Psoas muscle (tissue), 8 donors: ENCODE measurements around the gene TOR4A. TPM values are rescaled to one million over a fixed set of nuclear protein-coding genes. Genes with fewer than 3 reads are reported as not detected.

ENCODE experiments used
- ATAC-seq, 4 donors: fragments of 200-7000 bp; cut with Tn5 transposase; one replicate each; pipeline ENCODE4 v1.9.1; 2020; ENCODE audit warnings: moderate library complexity in 3 of 4, mild to moderate bottlenecking in 2 of 4
- DNase-seq, 2 donors: peaks; one replicate each; pipeline ENCODE4 v3.0.0-alpha.2; 2020
- H3K27ac ChIP-seq: fragments of 200-600 bp; one replicate; pipeline ENCODE4 v1.8.0; 2022
- H3K27me3 ChIP-seq, 3 donors: fragments of 200-600 bp in 1 of 3; one replicate each; pipeline versions ENCODE4 v1.6.1 to v1.8.0; 2013 to 2022; ENCODE audit warnings: low read length in 2 of 3, mild to moderate bottlenecking in 2 of 3, moderate library complexity in 1 of 3; ENCODE audit not compliant: insufficient read depth in 3 of 3
- H3K36me3 ChIP-seq, 2 donors: fragments of 200-600 bp in 1 of 2; one replicate each; pipeline versions ENCODE4 v1.6.1 to v1.8.0; 2013 to 2022; ENCODE audit warnings: low read depth in 1 of 2, mild to moderate bottlenecking in 1 of 2, moderate library complexity in 1 of 2; ENCODE audit not compliant: insufficient read depth in 1 of 2
- H3K4me1 ChIP-seq: fragments of 200-600 bp; one replicate; pipeline ENCODE4 v1.8.0; 2022
- H3K4me3 ChIP-seq: fragments of 200-600 bp; one replicate; pipeline ENCODE4 v1.8.0; 2022; ENCODE audit warnings: mild to moderate bottlenecking
- H3K9me3 ChIP-seq: fragments of 200-600 bp; one replicate; pipeline ENCODE4 v1.8.0; 2022
- WGBS, 3 donors: extraction: QIAGEN DNeasy Blood & Tissue Kit; methylation state at CpG; one replicate each; pipeline versions ENCODE4 v1.1.6 to v1.1.7; 2013; 5-methylcytosine and 5-hydroxymethylcytosine counted together
- intact Hi-C, 2 donors: fragments of 100-400 bp; cut with DNase I; formaldehyde crosslinking; loops; one replicate each; pipeline versions ENCODE4 v1.11.0 to v1.14.2; 2022
- polyA plus RNA-seq, 3 donors: library from polyadenylated mRNA; stranded (reverse); fragments of 200-250 nt; gene quantifications; one replicate each; pipeline ENCODE4 v1.2.3, GENCODE V29; 2013
- total RNA-seq, 4 donors: library from RNA; stranded (reverse); fragmentation: NEBNext Ultra II Directional in 2 of 4; extraction: Animal tissue kit (Norgen Biotek cat#: 25700) in 2 of 4; gene quantifications; one replicate each; pipeline versions ENCODE4 v1.2.1 to v1.2.4, GENCODE V29; 2021 to 2023
- TF ChIP-seq, protein P1 (sequence below): fragments of 200-600 bp; IDR thresholded peaks from one replicate; pipeline ENCODE4 v1.8.0; 2022; ENCODE audit warnings: antibody characterized with exemption
- donor health status: healthy with polysubstance abuse.
- donor health status: DM: no; HTN: no; CAD: no; lungs with moderate emphysema.
- donor health status: Bipolar disorder and iron deficiency.
- donor health status: healthy.
- donor health status: DM: yes; HTN: yes; CAD: no.
- donor health status: DM: no; HTN: no; CAD: no.
- donor health status: DM: no; HTN: no; CAD: no.
- donor health status: DM: yes; HTN: yes; CAD: no.

TOR4A gene
- total and polyA plus RNA-seq, 7 donors, result 0.77 to 2.3 (median 2.1) TPM

DNA sequence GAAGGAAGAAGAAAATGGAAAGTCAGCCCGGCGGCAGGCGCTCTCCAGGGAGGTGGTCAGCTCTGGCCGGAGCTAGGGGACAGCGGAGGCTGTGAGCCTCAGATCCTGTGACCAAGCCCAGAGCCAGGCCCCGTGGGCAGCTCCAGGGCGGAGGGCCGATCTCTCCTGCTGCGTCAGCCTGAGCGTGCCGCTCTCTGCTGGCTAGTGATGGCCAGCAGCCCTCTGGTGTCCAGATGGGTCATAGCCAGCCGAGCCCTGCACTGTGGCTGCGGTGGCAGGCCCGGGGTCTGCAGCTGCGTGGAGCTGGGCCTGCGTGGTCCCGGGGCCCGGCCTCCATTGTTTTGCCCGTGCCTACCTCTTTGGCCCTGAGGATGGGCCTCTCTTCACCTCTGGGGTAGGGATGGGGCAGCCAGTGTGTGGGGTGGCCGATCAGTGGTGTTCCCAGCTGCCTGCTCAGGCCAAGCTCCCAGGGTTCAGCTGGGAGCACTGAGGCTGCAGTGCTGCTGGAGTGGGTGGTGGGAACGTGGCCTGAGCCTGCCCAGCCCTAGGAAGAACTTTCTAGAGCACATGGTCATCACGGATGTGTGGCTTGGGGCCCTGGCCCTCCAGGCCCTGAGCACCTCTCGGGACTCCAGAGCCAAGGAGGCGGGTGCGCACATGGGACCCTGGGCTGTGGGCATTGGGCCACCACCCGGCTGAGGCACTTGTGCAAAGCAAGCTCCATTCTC is 41.6 kb downstream of the TOR4A start:
- intact Hi-C loops, result no loop called here
- H3K4me3 ChIP-seq, result no peak overlapping the region
- TF ChIP-seq, protein P1, sequence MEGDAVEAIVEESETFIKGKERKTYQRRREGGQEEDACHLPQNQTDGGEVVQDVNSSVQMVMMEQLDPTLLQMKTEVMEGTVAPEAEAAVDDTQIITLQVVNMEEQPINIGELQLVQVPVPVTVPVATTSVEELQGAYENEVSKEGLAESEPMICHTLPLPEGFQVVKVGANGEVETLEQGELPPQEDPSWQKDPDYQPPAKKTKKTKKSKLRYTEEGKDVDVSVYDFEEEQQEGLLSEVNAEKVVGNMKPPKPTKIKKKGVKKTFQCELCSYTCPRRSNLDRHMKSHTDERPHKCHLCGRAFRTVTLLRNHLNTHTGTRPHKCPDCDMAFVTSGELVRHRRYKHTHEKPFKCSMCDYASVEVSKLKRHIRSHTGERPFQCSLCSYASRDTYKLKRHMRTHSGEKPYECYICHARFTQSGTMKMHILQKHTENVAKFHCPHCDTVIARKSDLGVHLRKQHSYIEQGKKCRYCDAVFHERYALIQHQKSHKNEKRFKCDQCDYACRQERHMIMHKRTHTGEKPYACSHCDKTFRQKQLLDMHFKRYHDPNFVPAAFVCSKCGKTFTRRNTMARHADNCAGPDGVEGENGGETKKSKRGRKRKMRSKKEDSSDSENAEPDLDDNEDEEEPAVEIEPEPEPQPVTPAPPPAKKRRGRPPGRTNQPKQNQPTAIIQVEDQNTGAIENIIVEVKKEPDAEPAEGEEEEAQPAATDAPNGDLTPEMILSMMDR, result peak; percentile 45
- peak overlapping the region; percentile 72 for H3K27ac ChIP-seq
- DNase-seq, result peak in 1 of 2 donors; percentile 77
- peaks cover 0 to 31% (median 13%) of the 10 kb centered on the region in 3 donors for H3K27me3 ChIP-seq
- peaks cover 9% of the 10 kb centered on the region for H3K4me1 ChIP-seq
- peak; percentile 72 to 87 (median 80) for ATAC-seq
- H3K36me3 ChIP-seq, result no peaks in the 10 kb centered on the region
- WGBS, 3 donors, result 44 to 67% (median 47%) methylated on average over 25 to 26 of the region's 26 CpGs
- no peaks in the 10 kb centered on the region for H3K9me3 ChIP-seq

DNA sequence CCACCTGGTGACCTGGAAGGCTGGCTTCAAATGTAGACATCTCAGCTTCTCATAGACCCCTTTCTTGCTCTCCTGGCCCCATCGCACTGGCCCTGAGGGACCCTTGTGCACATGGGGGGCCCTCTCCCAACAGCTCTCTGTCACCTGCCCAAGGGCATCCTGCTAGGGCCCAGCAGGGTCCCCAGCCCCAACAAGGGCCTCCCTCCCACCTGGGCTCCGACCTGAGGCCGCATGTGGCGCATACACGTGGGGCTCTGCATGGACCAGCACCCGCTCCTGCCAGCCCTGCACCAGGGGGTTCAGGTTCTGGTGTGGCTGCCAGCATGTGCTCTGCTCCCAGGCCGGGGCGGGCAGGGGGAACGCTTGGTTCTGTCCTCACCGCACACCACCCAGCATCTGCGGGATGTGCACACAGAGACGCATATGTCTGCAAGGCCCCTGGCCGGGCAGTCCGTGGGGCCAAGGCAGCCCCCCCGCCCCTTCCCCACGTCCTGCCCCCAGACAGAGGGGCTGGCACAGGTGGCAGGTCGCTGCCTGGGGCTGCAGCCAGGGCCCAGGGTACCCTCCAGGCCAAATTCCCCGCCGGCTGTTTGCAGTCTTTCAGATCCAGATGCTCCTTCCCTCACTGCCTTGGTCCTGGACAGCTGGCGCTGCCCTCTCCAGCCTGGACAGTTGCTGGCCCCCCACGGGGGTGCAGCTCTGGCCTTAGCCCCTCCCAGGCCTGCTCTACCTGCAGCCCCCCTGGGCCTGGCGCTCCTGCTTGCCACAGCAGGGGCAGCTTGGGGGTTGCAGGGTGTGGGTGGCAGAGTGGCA is 42.4 kb downstream of the TOR4A start:
- peak overlapping the region; percentile 72 for H3K27ac ChIP-seq

DNA sequence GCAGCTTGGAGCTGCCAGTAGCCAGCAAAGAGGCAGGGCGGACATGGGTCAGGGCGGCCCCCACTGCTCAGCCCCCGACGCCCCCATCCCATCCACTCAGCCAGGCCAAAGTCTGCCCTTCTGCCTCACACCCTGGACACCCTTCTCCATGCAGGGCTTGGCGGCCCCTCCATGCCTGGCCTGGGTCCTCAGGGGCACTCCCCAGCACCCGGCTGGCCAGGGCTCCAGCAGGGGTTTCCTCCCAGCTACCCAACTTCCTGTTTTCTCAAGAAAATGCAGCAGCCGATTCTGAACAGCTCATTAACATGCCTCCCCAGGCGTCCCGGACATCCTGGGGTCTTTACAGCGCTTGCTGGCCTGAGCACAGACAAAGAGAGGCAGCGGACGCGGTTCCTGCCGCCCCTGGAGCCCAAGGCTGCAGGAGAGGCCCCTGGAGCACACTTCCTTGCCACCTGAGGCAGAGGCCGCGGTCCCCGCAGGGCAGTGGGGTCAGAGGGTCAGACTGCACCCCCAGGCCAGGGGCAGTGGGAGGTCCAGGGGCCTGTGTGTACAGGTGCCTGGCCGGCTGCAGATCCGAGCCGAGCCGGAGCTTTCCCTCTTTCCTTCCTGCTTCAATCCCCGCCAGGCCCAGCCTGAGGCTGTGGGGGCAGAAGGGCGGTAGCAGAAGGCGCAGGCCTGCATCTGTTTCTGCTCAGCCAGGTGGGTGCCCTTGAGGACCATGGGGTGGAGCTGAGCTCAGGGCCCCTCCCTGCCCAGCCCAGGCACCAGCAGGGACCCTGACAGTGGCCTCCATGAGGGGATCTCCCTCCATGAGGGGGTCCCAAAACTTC is 43.2 kb downstream of the TOR4A start:
- WGBS, 3 donors, result 65 to 70% (median 69%) methylated on average over 23 to 24 of the region's 24 CpGs
- Histone ChIP-seq H3K27ac (peak overlapping the region; percentile 30), H3K4me1 (peaks cover 9% of the 10 kb centered on the region), H3K9me3 (no peaks in the 10 kb centered on the region), H3K4me3 (no peak overlapping the region), H3K27me3 (peaks cover 0 to 22% (median 12%) of the 10 kb centered on the region in 3 donors), H3K36me3 (no peaks in the 10 kb centered on the region)
- DNase-seq (peak in 1 of 2 donors; percentile 57), ATAC-seq (peak in 1 of 4 donors; percentile 14)
- TF ChIP-seq, protein P1, result no peak
- intact Hi-C loops, result no loop called here

More for the DNA sequence above, 42.4 kb downstream of the TOR4A start:
- 80 to 82% (median 81%) methylated on average over 21 to 22 of the region's 22 CpGs for WGBS, 3 donors
- Histone ChIP-seq H3K27me3 (peaks cover 0 to 30% (median 12%) of the 10 kb centered on the region in 3 donors), H3K9me3 (no peaks in the 10 kb centered on the region), H3K4me3 (no peak overlapping the region), H3K4me1 (peaks cover 9% of the 10 kb centered on the region), H3K36me3 (no peaks in the 10 kb centered on the region)
- intact Hi-C loops, result no loop called here
- TF ChIP-seq, protein P1, result no peak
- DNase-seq (peak in 1 of 2 donors; percentile 53), ATAC-seq (no peak)

DNA sequence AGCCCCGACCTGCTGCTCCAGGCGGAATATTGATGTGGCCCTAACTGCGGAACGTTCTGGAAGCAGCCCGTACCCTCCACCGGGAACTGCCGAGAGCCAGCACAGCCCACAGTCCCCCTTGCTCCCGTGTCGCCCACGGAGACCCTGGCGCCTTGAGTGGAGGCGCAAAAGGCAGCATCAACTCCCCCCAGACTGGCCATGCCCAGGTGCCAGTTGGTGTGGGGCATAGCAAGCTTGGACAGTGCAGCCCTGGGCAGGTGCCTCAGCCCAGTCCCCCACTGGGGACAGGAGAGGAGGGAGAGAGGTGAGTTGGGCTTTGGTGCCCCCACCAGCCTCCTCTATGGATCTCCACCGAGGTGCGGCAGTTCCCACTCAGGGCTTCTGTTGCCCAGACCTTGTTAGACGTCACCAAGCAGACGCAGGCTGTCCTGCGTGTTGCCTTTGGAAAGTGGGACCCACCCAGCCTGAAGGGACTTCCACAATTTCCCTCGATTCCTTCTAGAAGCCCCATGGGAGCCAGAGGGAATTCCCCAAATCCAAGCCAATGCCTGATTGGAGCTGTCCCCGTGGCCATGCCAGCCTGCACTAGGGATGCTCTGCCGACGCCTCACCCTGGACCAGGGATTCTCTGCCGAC is 44.3 kb downstream of the TOR4A start:
- H3K27me3 ChIP-seq, result peaks cover 0 to 12% (median 5%) of the 10 kb centered on the region in 3 donors
- intact Hi-C loops, result no loop called here
- DNase-seq (no peak), ATAC-seq (no peak)
- H3K27ac ChIP-seq, result no peak overlapping the region
- H3K9me3 ChIP-seq, result no peaks in the 10 kb centered on the region
- TF ChIP-seq, protein P1, result no peak
- peaks cover 9% of the 10 kb centered on the region for H3K4me1 ChIP-seq
- H3K4me3 ChIP-seq, result no peak overlapping the region
- 86 to 93% (median 88%) methylated on average over 21 to 22 of the region's 22 CpGs for WGBS, 3 donors
- no peaks in the 10 kb centered on the region for H3K36me3 ChIP-seq
